K562 (cell line): Measurements from ENCODE around the gene ROBO1. TPM values are rescaled to one million over a fixed set of nuclear protein-coding genes. Genes with fewer than 3 reads are reported as not detected.

Experiments used
- ATAC-seq: fragments of 200-7000 bp; cut with Tn5 transposase; 3 replicates; pipeline ENCODE4 v1.9.1; 2020; ENCODE audit warnings: moderate library complexity
- BruUV-seq: library from RNA; stranded (reverse); fragments of 400-500 nt; replicated peaks from 2 replicates; lab custom pipeline; 2021; lab: Mats Ljungman, UMichigan
- CTCF ChIA-PET: fragments of 300-600 bp; formaldehyde crosslinking; extraction: SDS; loops from one replicate; lab custom pipeline; 2021; ENCODE audit warnings: low intra/inter-chr PET ratio; lab: Yijun Ruan, JAX
- POLR2A ChIA-PET: fragments of 300-600, 350-650 bp; sonication (Branson Sonifier 250); formaldehyde crosslinking; extraction: SDS; loops from one replicate; lab custom pipeline; 2021; ENCODE audit warnings: antibody characterized with exemption, inconsistent platforms; lab: Yijun Ruan, JAX
- DNase-seq, 4 experiments: peaks; one replicate each; pipeline versions ENCODE4 v3.0.0 to v3.0.0-alpha.2; 2011 to 2018; ENCODE audit warnings: low spot score in 3 of 4, mixed read lengths in 3 of 4; ENCODE audit errors: extremely low read depth in 1 of 4
- FAIRE-seq: peaks from 2 replicates; lab custom pipeline; 2011; peaks lifted over from hg19 to GRCh38; lab: Jason Lieb, UNC
- H2AFZ ChIP-seq: 2 replicates; pipeline ENCODE4 v1.6.0; 2011; ENCODE audit warnings: low read depth, low read length, control low read depth, inconsistent platforms
- H3K27ac ChIP-seq: fragments of 200-600 bp; 3 replicates; pipeline ENCODE4 v1.8.0; 2011; ENCODE audit warnings: low read depth, mild to moderate bottlenecking, control low read depth, inconsistent platforms, low read length, moderate library complexity, mixed read lengths; ENCODE audit errors: extremely low read depth
- H3K27me3 ChIP-seq, 2 experiments: fragments of 300-600 bp in 1 of 2; 2 replicates in 1 of 2; 3 replicates in 1 of 2; pipeline versions ENCODE4 v1.6.0 to v1.8.0; 2011; ENCODE audit warnings: inconsistent platforms in 2 of 2, low read length in 2 of 2, mild to moderate bottlenecking in 1 of 2, mixed read lengths in 1 of 2, moderate library complexity in 1 of 2; ENCODE audit not compliant: control insufficient read depth in 2 of 2, insufficient read depth in 2 of 2
- H3K36me3 ChIP-seq: fragments of 300-600 bp; 3 replicates; pipeline ENCODE4 v1.8.0; 2011; ENCODE audit warnings: mild to moderate bottlenecking, low read length, inconsistent platforms; ENCODE audit not compliant: control insufficient read depth, insufficient read depth
- H3K4me1 ChIP-seq, 2 experiments: fragments of 200-600 bp in 1 of 2; replicated peaks in 1 of 2; 2 replicates in 1 of 2; 3 replicates in 1 of 2; pipeline versions ENCODE4 v1.5.1 to v1.8.0; 2011; ENCODE audit warnings: inconsistent platforms in 2 of 2, low read length in 2 of 2, mild to moderate bottlenecking in 1 of 2, mixed read lengths in 1 of 2, moderate library complexity in 1 of 2; ENCODE audit not compliant: control insufficient read depth in 2 of 2, insufficient read depth in 2 of 2
- H3K4me2 ChIP-seq: 2 replicates; pipeline ENCODE4 v1.6.1; 2011; ENCODE audit warnings: low read length, control low read depth, inconsistent platforms, mixed read lengths; ENCODE audit not compliant: insufficient read depth
- H3K4me3 ChIP-seq: fragments of 200-600 bp; sonication (generic), shearing (Covaris generic); 2 replicates; pipeline ENCODE4 v1.5.1; 2016; ENCODE audit warnings: control low read depth, inconsistent platforms
- H3K79me2 ChIP-seq: fragments of 200-600 bp; 3 replicates; pipeline ENCODE4 v1.8.0; 2011; ENCODE audit warnings: low read length, inconsistent platforms; ENCODE audit not compliant: control insufficient read depth, insufficient read depth
- H3K9ac ChIP-seq, 2 experiments: 2 replicates each; pipeline versions ENCODE4 v1.6.0 to v1.6.1; 2011; ENCODE audit warnings: low read depth in 2 of 2, low read length in 2 of 2, control low read depth in 1 of 2, inconsistent platforms in 1 of 2, mild to moderate bottlenecking in 1 of 2, mixed read lengths in 1 of 2; ENCODE audit not compliant: insufficient read depth in 1 of 2
- H3K9me1 ChIP-seq: one replicate; pipeline ENCODE4 v1.6.0; 2011; ENCODE audit warnings: inconsistent platforms, mild to moderate bottlenecking, low read length, moderate library complexity; ENCODE audit not compliant: control insufficient read depth, insufficient read depth
- H3K9me3 ChIP-seq: replicated peaks from 2 replicates; pipeline ENCODE4 v1.5.1; 2011; ENCODE audit warnings: low read depth, low read length, inconsistent platforms; ENCODE audit not compliant: control insufficient read depth, insufficient read depth
- H4K20me1 ChIP-seq: replicated peaks from 2 replicates; pipeline ENCODE4 v1.6.1; 2011; ENCODE audit warnings: low read length, inconsistent platforms, mixed read lengths; ENCODE audit not compliant: control insufficient read depth, insufficient read depth
- CLOCK ChIP-seq: fragments of 250-450 bp; sonication (Bioruptor Pico); IDR thresholded peaks from 2 replicates; pipeline ENCODE4 v1.4.0; 2020; ENCODE audit warnings: mild to moderate bottlenecking, moderate library complexity, borderline replicate concordance
- EP300 ChIP-seq: IDR thresholded peaks from 2 replicates; pipeline ENCODE4 v1.6.1; 2012; ENCODE audit warnings: low read length, improper control_type of control experiment
- GTF2A2 ChIP-seq: IDR thresholded peaks from 2 replicates; pipeline ENCODE4 v1.6.1; 2016; ENCODE audit warnings: mild to moderate bottlenecking, missing genetic modification characterization, missing compliant biosample characterization
- NR0B1 ChIP-seq: fragments of 450-650 bp; IDR thresholded peaks from one replicate; pipeline ENCODE4 v1.6.1; 2018; ENCODE audit warnings: mild to moderate bottlenecking, moderate library complexity; ENCODE audit not compliant: partially characterized antibody
- PTBP1 ChIP-seq: fragments of 200-400 bp; formaldehyde crosslinking; IDR thresholded peaks from 2 replicates; pipeline ENCODE4 v1.6.1; 2017; ENCODE audit warnings: low read depth, low read length
- YY1 ChIP-seq, 3 experiments: IDR thresholded peaks; 2 replicates each; pipeline ENCODE4 v1.6.1; 2011; ENCODE audit warnings: low read length in 2 of 3, mild to moderate bottlenecking in 2 of 3, moderate library complexity in 2 of 3, borderline replicate concordance in 1 of 3, control low read depth in 1 of 3, low read depth in 1 of 3; ENCODE audit not compliant: insufficient read depth in 3 of 3, insufficient replicate concordance in 2 of 3, control insufficient read depth in 1 of 3, insufficient read length in 1 of 3; ENCODE audit errors: extremely low read depth in 1 of 3
- ZNF23 ChIP-seq: fragments of 250-450 bp; sonication (Bioruptor Pico); IDR thresholded peaks from 2 replicates; pipeline ENCODE4 v1.4.0; 2020; ENCODE audit warnings: mild to moderate bottlenecking
- ZNF436 ChIP-seq: fragments of 250-450, 450-650 bp; sonication (Bioruptor Pico); formaldehyde crosslinking; IDR thresholded peaks from 2 replicates; pipeline ENCODE4 v1.7.0; 2020; ENCODE audit warnings: mild to moderate bottlenecking
- ZNF444 ChIP-seq: fragments of 250-450 bp; sonication (Bioruptor Pico); IDR thresholded peaks from 2 replicates; pipeline ENCODE4 v1.4.0; 2020; ENCODE audit warnings: mild to moderate bottlenecking, moderate library complexity
- WGBS: fragments of 100-300 bp; shearing (Covaris generic); methylation state at CpG from one replicate; pipeline ENCODE4 v1.1.6; 2016; ENCODE audit warnings: low coverage, mixed read lengths; ENCODE audit not compliant: insufficient coverage; ENCODE audit errors: missing lambda C conversion rate; 5-methylcytosine and 5-hydroxymethylcytosine counted together
- in situ Hi-C: fragments of 300-500 bp; cut with MboI; formaldehyde crosslinking; loops from 4 replicates; pipeline ENCODE4 v1.15.0; 2018; ENCODE audit warnings: inconsistent platforms, mixed read lengths
- intact Hi-C: fragments of 100-400 bp; cut with micrococcal nuclease; formaldehyde crosslinking; loops from 2 replicates; pipeline ENCODE4 v1.14.2; 2022
- polyA plus RNA-seq, 8 experiments: library from polyadenylated mRNA; depleted of rRNA in 4 of 8; stranded (reverse) in 5 of 8; unstranded in 3 of 8; fragments of >200 nt; fragmentation: Nextera tagmentation in 2 of 8; fragmentation: Illumina TruSeq in 1 of 8; extraction: Ambion mirVana in 2 of 8; extraction: Trizol in 1 of 8; gene quantifications; 2 replicates each; pipeline versions ENCODE4 v1.2.1 to v1.2.3, GENCODE V29; 2011 to 2014; ENCODE audit warnings: inconsistent platforms in 1 of 8, missing spikeins in 1 of 8
- total RNA-seq, 7 experiments: library from RNA; depleted of rRNA in 6 of 7; stranded (reverse); fragments of >200 nt in 6 of 7; fragmentation: Illumina TruSeq in 2 of 7; extraction: Trizol in 2 of 7; gene quantifications; 2 replicates each; pipeline versions ENCODE4 v1.2.1 to v1.2.3, GENCODE V29; 2011 to 2021; ENCODE audit warnings: low replicate concordance in 1 of 7

ROBO1 gene
- total and polyA plus RNA-seq, 9 of the 15 experiments (the other 6 are each of a cell fraction or from before 2014, with no cell fraction given), result 0.01 to 0.53 (median 0.17) TPM; not detected in 5

- in situ Hi-C loops, result no loop called here
- WGBS, result 0% methylated on average over 1 of the region's 1 CpG
- no peak overlapping the region for H3K9ac ChIP-seq
- no peak for FAIRE-seq
- no peaks in the 10 kb centered on the region for H3K36me3 ChIP-seq
- H3K9me1 ChIP-seq, result no peaks in the 10 kb centered on the region
- BruUV-seq, result no TSS peak
- no peaks in the 10 kb centered on the region for H3K4me1 ChIP-seq
- no peaks in the 10 kb centered on the region for H3K79me2 ChIP-seq
- no peak overlapping the region for H3K27ac ChIP-seq
- H4K20me1 ChIP-seq, result no peaks in the 10 kb centered on the region
- H3K4me3 ChIP-seq, result no peak overlapping the region
- H3K4me2 ChIP-seq, result no peak overlapping the region
- H3K9me3 ChIP-seq, result no peaks in the 10 kb centered on the region
- TF ChIP-seq NR0B1 (no peak), GTF2A2 (tag) (no peak), PTBP1 (no peak), ZNF436 (CRISPR knock-in tag) (no peak), EP300 (no peak), ZNF444 (no peak), YY1 (IDR thresholded peaks at IDR 0.05; ENCODE audit: borderline replicate concordance in 1 of 3, control insufficient read depth in 1 of 3, extremely low read depth in 1 of 3, insufficient read depth in 3 of 3, insufficient read length in 1 of 3, insufficient replicate concordance in 2 of 3, low read depth in 1 of 3, low read length in 2 of 3) (no peak), CLOCK (CRISPR knock-in tag) (no peak), ZNF23 (CRISPR knock-in tag) (no peak)
- TF ChIP-seq, all 486 proteins: peak for 0
- Histone ChIP-seq H2AFZ (no peak overlapping the region), H3K27me3 (no peaks in the 10 kb centered on the region)
- intact Hi-C loops, result no loop called here
- POLR2A ChIA-PET, result no interaction called here
- DNase-seq, result no peak
- CTCF ChIA-PET, result no interaction called here
- no peak for ATAC-seq
Measured at GRCh38 chr3:79247725-79248043, 520.1 kb downstream of the ROBO1 start.
